HepG2 (cell line): ENCODE results near the gene ADSL. TPM values are rescaled to one million over a fixed set of nuclear protein-coding genes. Genes with fewer than 3 reads are reported as not detected.

Source experiments
- ATAC-seq: fragments of 200-7000 bp; cut with Tn5 transposase; 3 replicates; pipeline ENCODE4 v1.9.1; 2020; ENCODE audit warnings: mild to moderate bottlenecking, moderate library complexity
- BruUV-seq: library from RNA; stranded (reverse); fragments of 400-500 nt; replicated peaks from 2 replicates; lab custom pipeline; 2021; lab: Mats Ljungman, UMichigan
- CTCF ChIA-PET: fragments of 300-600 bp; formaldehyde crosslinking; extraction: SDS; loops from one replicate; lab custom pipeline; 2021; ENCODE audit warnings: low total read pairs, inconsistent platforms, low intra/inter-chr PET ratio; lab: Yijun Ruan, JAX
- POLR2A ChIA-PET: fragments of 350-600 bp; sonication (Branson Sonifier 250); formaldehyde crosslinking; loops from one replicate; lab custom pipeline; 2020; ENCODE audit warnings: antibody characterized with exemption, inconsistent platforms; lab: Yijun Ruan, JAX
- DNase-seq: peaks from one replicate; pipeline ENCODE4 v3.0.0-alpha.2; 2015; ENCODE audit warnings: low spot score
- FAIRE-seq: peaks from 3 replicates; lab custom pipeline; 2011; peaks lifted over from hg19 to GRCh38; lab: Jason Lieb, UNC
- H2AFZ ChIP-seq: one replicate; pipeline ENCODE4 v1.6.1; 2011; ENCODE audit warnings: low read length, inconsistent platforms
- H3K27ac ChIP-seq: fragments of 300-600 bp; 3 replicates; pipeline ENCODE4 v1.8.0; 2011; ENCODE audit warnings: mixed run types, mild to moderate bottlenecking, mixed read lengths, low read length, inconsistent platforms; ENCODE audit not compliant: insufficient read depth; ENCODE audit errors: extremely low read length
- H3K27me3 ChIP-seq, 2 experiments: fragments of 200-600 bp in 1 of 2; 2 replicates in 1 of 2; 3 replicates in 1 of 2; pipeline versions ENCODE4 v1.6.0 to v1.8.0; 2011; ENCODE audit warnings: low read length in 2 of 2, mild to moderate bottlenecking in 2 of 2, moderate library complexity in 2 of 2, inconsistent platforms in 1 of 2; ENCODE audit not compliant: insufficient read depth in 2 of 2, control insufficient read depth in 1 of 2
- H3K36me3 ChIP-seq, 2 experiments: fragments of 200-600 bp in 1 of 2; replicated peaks in 1 of 2; 2 replicates in 1 of 2; 3 replicates in 1 of 2; pipeline versions ENCODE4 v1.5.1 to v1.8.0; 2011; ENCODE audit warnings: low read length in 2 of 2, inconsistent platforms in 1 of 2; ENCODE audit not compliant: insufficient read depth in 2 of 2, control insufficient read depth in 1 of 2
- H3K4me1 ChIP-seq: 2 replicates; pipeline ENCODE4 v1.5.1; 2012; ENCODE audit warnings: low read length, inconsistent platforms; ENCODE audit not compliant: insufficient read depth
- H3K4me2 ChIP-seq: 2 replicates; pipeline ENCODE4 v1.6.0; 2011; ENCODE audit warnings: low read depth, low read length, inconsistent platforms
- H3K4me3 ChIP-seq, 3 experiments: fragments of 200-600 bp in 1 of 3; sonication (generic), shearing (Covaris generic) in 1 of 3; replicated peaks in 1 of 3; 2 replicates each; pipeline ENCODE4 v1.5.1; 2011 to 2016; ENCODE audit warnings: low read length in 3 of 3, inconsistent platforms in 2 of 3, low read depth in 2 of 3, mild to moderate bottlenecking in 2 of 3, control low read depth in 1 of 3, mixed read lengths in 1 of 3; ENCODE audit not compliant: insufficient read depth in 1 of 3
- H3K79me2 ChIP-seq: one replicate; pipeline ENCODE4 v1.6.1; 2011; ENCODE audit warnings: low read length, inconsistent platforms; ENCODE audit not compliant: insufficient read depth
- H3K9ac ChIP-seq: 2 replicates; pipeline ENCODE4 v1.6.0; 2011; ENCODE audit warnings: mild to moderate bottlenecking, low read depth, low read length, inconsistent platforms; ENCODE audit not compliant: insufficient read depth
- H3K9me3 ChIP-seq: 2 replicates; pipeline ENCODE4 v1.5.1; 2012; ENCODE audit warnings: mild to moderate bottlenecking, low read length
- H4K20me1 ChIP-seq: 2 replicates; pipeline ENCODE4 v1.6.0; 2011; ENCODE audit warnings: inconsistent platforms, mild to moderate bottlenecking, low read length, moderate library complexity; ENCODE audit not compliant: insufficient read depth
- ATF5 ChIP-seq: sonication (generic); formaldehyde crosslinking; IDR thresholded peaks from 2 replicates; pipeline ENCODE4 v1.4.0; 2020; ENCODE audit warnings: mild to moderate bottlenecking, low read depth, missing genetic modification reagents
- GLI4 ChIP-seq: sonication (generic); formaldehyde crosslinking; IDR thresholded peaks from 2 replicates; pipeline ENCODE4 v1.5.1; 2020; ENCODE audit warnings: missing genetic modification reagents, mild to moderate bottlenecking, moderate library complexity, borderline replicate concordance
- MBD4 ChIP-seq: IDR thresholded peaks from 2 replicates; pipeline ENCODE4 v1.6.1; 2012; ENCODE audit warnings: low read length, inconsistent platforms, borderline replicate concordance
- PTBP1 ChIP-seq: fragments of 200-400 bp; formaldehyde crosslinking; IDR thresholded peaks from 2 replicates; pipeline ENCODE4 v1.6.1; 2018; ENCODE audit warnings: low read length, low read depth; ENCODE audit not compliant: poor library complexity, severe bottlenecking
- SP140L ChIP-seq: sonication (generic); formaldehyde crosslinking; IDR thresholded peaks from 2 replicates; pipeline ENCODE4 v1.4.0; 2020; ENCODE audit warnings: missing genetic modification reagents, borderline replicate concordance
- TAF15 ChIP-seq: fragments of 200-400 bp; formaldehyde crosslinking; IDR thresholded peaks from one replicate; pipeline ENCODE4 v1.6.1; 2018; ENCODE audit warnings: mild to moderate bottlenecking, low read depth, low read length; ENCODE audit not compliant: poor library complexity, severe bottlenecking
- THAP11 ChIP-seq: IDR thresholded peaks from 2 replicates; pipeline ENCODE4 v1.6.1; 2016; ENCODE audit warnings: missing biosample characterization, missing genetic modification reagents
- ZFP62 ChIP-seq: sonication (generic); formaldehyde crosslinking; IDR thresholded peaks from 2 replicates; pipeline ENCODE4 v1.4.0; 2020; ENCODE audit warnings: missing genetic modification reagents
- ZHX2 ChIP-seq, 2 experiments: sonication (generic) in 1 of 2; formaldehyde crosslinking in 1 of 2; IDR thresholded peaks; 2 replicates each; pipeline versions ENCODE4 v1.6.1 to v1.9.0; 2014 to 2022; ENCODE audit warnings: antibody characterized with exemption in 1 of 2, borderline replicate concordance in 1 of 2, inconsistent platforms in 1 of 2, low read depth in 1 of 2, missing genetic modification reagents in 1 of 2
- ZNF251 ChIP-seq: sonication (generic); formaldehyde crosslinking; IDR thresholded peaks from 2 replicates; pipeline ENCODE4 v1.9.0; 2021; ENCODE audit warnings: mild to moderate bottlenecking, missing genetic modification reagents
- ZNF337 ChIP-seq: sonication (generic); formaldehyde crosslinking; IDR thresholded peaks from 2 replicates; pipeline ENCODE4 v1.5.1; 2020; ENCODE audit warnings: missing genetic modification reagents, low read depth, mild to moderate bottlenecking, borderline replicate concordance
- ZNF564 ChIP-seq: sonication (generic); formaldehyde crosslinking; IDR thresholded peaks from 2 replicates; pipeline ENCODE4 v1.8.1; 2023; ENCODE audit warnings: mild to moderate bottlenecking, missing genetic modification reagents
- ZNF577 ChIP-seq: sonication (generic); formaldehyde crosslinking; IDR thresholded peaks from 2 replicates; pipeline ENCODE4 v1.4.0; 2020; ENCODE audit warnings: mild to moderate bottlenecking, low read depth, missing genetic modification reagents, borderline replicate concordance
- ZNF652 ChIP-seq: IDR thresholded peaks from 2 replicates; pipeline ENCODE4 v1.6.1; 2016; ENCODE audit warnings: low read depth, borderline replicate concordance
- ZNF674 ChIP-seq: sonication (generic); formaldehyde crosslinking; IDR thresholded peaks from 2 replicates; pipeline ENCODE4 v1.5.0; 2020; ENCODE audit warnings: low read depth, mild to moderate bottlenecking, missing genetic modification reagents
- ZSCAN31 ChIP-seq: sonication (generic); formaldehyde crosslinking; IDR thresholded peaks from 2 replicates; pipeline ENCODE4 v1.5.0; 2020; ENCODE audit warnings: low read depth, mild to moderate bottlenecking, missing genetic modification reagents
- ZSCAN5A ChIP-seq: sonication (generic); formaldehyde crosslinking; IDR thresholded peaks from 2 replicates; pipeline ENCODE4 v1.8.0; 2022; ENCODE audit warnings: mild to moderate bottlenecking, missing genetic modification reagents, borderline replicate concordance
- WGBS: methylation state at CpG from one replicate; pipeline ENCODE4 v1.1.6; 2017; ENCODE audit warnings: low lambda C conversion rate; 5-methylcytosine and 5-hydroxymethylcytosine counted together
- in situ Hi-C: cut with HindIII; loops from 2 replicates; pipeline ENCODE4 v1.10.0; 2017; ENCODE audit warnings: low pct_unique_long_range_greater_than_20kb; ENCODE audit not compliant: extremely low pct_ligation_motif_present
- intact Hi-C: fragments of 100-400 bp; cut with micrococcal nuclease; formaldehyde crosslinking; loops from one replicate; pipeline ENCODE4 v1.10.0; 2022; ENCODE audit not compliant: unreplicated experiment
- polyA plus RNA-seq, 8 experiments: library from polyadenylated mRNA; depleted of rRNA in 3 of 8; stranded (reverse) in 7 of 8; unstranded in 1 of 8; fragments of >200 nt; fragmentation: Illumina TruSeq in 4 of 8; extraction: Trizol in 4 of 8; gene quantifications; 2 replicates each; pipeline versions ENCODE4 v1.2.1 to v1.2.3, GENCODE V29; 2011 to 2016; ENCODE audit warnings: low read depth in 4 of 8, missing spikeins in 1 of 8, mixed read lengths in 1 of 8; ENCODE audit not compliant: insufficient read depth in 1 of 8
- total RNA-seq, 5 experiments: library from RNA; depleted of rRNA; stranded (reverse); fragments of >200 nt; fragmentation: Illumina TruSeq; extraction: Trizol; gene quantifications; 2 replicates each; pipeline ENCODE4 v1.2.3, GENCODE V29; 2016; ENCODE audit warnings: low read depth in 1 of 5

The ADSL gene
- total and polyA plus RNA-seq, 2 of the 13 experiments (the other 11 are each of a cell fraction or from before 2014, with no cell fraction given): 123 to 174 TPM

GRCh38 chr22:40334899-40335298 lies 11.4 kb upstream of the ADSL start:
- CTCF ChIA-PET: no interaction called here
- 93% methylated on average over 2 of the region's 2 CpGs for WGBS
- Histone ChIP-seq H4K20me1 (no peaks in the 10 kb centered on the region), H3K4me2 (no peak overlapping the region), H3K4me3 (no peak overlapping the region), H3K9me3 (no peaks in the 10 kb centered on the region), H3K4me1 (no peaks in the 10 kb centered on the region), H2AFZ (no peak overlapping the region), H3K79me2 (no peaks in the 10 kb centered on the region), H3K36me3 (no peaks in the 10 kb centered on the region), H3K27me3 (no peaks in the 10 kb centered on the region), H3K27ac (no peak overlapping the region), H3K9ac (no peak overlapping the region)
- BruUV-seq: no TSS peak
- in situ Hi-C loops: no loop called here
- no peak for ATAC-seq
- DNase-seq: no peak
- intact Hi-C loops: no loop called here
- POLR2A ChIA-PET: interaction anchor here (0.7 kb wide), 1 partner anchor 9 kb away, joined by 4 read pairs; no protein-coding TSS in a partner anchor
- no peak for FAIRE-seq
- TF ChIP-seq ZNF337 (no peak), ZNF674 (no peak), SP140L (no peak), ATF5 (CRISPR knock-in tag) (no peak), GLI4 (CRISPR knock-in tag) (no peak), PTBP1 (no peak), ZHX2 (IDR thresholded peaks at IDR 0.05; ENCODE audit: low read depth) (no peak), ZHX2 (CRISPR knock-in tag; IDR thresholded peaks at IDR 0.05; ENCODE audit: borderline replicate concordance) (no peak), ZNF251 (CRISPR knock-in tag) (no peak), ZNF652 (CRISPR knock-in tag) (no peak), ZSCAN5A (no peak), ZFP62 (CRISPR knock-in tag) (no peak), ZSCAN31 (CRISPR knock-in tag) (no peak), MBD4 (no peak), ZNF577 (no peak), THAP11 (no peak), ZNF564 (CRISPR knock-in tag) (no peak), TAF15 (no peak)
